DND-41 (cell line): ENCODE measurements around the gene UBL4B.

ENCODE experiments used
- ATAC-seq: fragments of 200-7000 bp; cut with Tn5 transposase; 3 replicates; pipeline ENCODE4 v1.9.1; 2021; ENCODE audit warnings: low read depth; ENCODE audit not compliant: insufficient read depth
- DNase-seq: peaks from one replicate; pipeline ENCODE4 v3.0.0-alpha.2; 2020
- H2AFZ ChIP-seq: 2 replicates; pipeline ENCODE4 v1.6.0; 2012; ENCODE audit warnings: low read depth, low read length
- H3K27ac ChIP-seq: 2 replicates; pipeline ENCODE4 v1.5.1; 2012; ENCODE audit warnings: low read length, inconsistent platforms
- H3K27me3 ChIP-seq: fragments of 200-600 bp; sonication (generic); 2 replicates; pipeline ENCODE4 v1.6.0; 2012; ENCODE audit warnings: low read length, mild to moderate bottlenecking, inconsistent platforms; ENCODE audit not compliant: insufficient read depth, poor library complexity
- H3K36me3 ChIP-seq: 2 replicates; pipeline ENCODE4 v1.5.1; 2012; ENCODE audit warnings: low read length, inconsistent platforms; ENCODE audit not compliant: insufficient read depth
- H3K4me1 ChIP-seq: 2 replicates; pipeline ENCODE4 v1.5.1; 2012; ENCODE audit warnings: mild to moderate bottlenecking, low read length; ENCODE audit not compliant: insufficient read depth
- H3K4me2 ChIP-seq: 2 replicates; pipeline ENCODE4 v1.6.0; 2012; ENCODE audit warnings: mild to moderate bottlenecking, moderate library complexity, low read length, inconsistent platforms; ENCODE audit not compliant: insufficient read depth
- H3K4me3 ChIP-seq, 2 experiments: fragments of 200-600 bp in 1 of 2; shearing (Covaris generic) in 1 of 2; 2 replicates each; pipeline ENCODE4 v1.5.1; 2012 to 2016; ENCODE audit warnings: inconsistent platforms in 2 of 2, low read length in 2 of 2, mild to moderate bottlenecking in 2 of 2, low read depth in 1 of 2, moderate library complexity in 1 of 2
- H3K79me2 ChIP-seq: 2 replicates; pipeline ENCODE4 v1.6.0; 2012; ENCODE audit warnings: low read length, inconsistent platforms; ENCODE audit not compliant: insufficient read depth
- H3K9ac ChIP-seq: 2 replicates; pipeline ENCODE4 v1.6.0; 2012; ENCODE audit warnings: low read depth, mild to moderate bottlenecking, inconsistent platforms, low read length, moderate library complexity
- H3K9me3 ChIP-seq: 2 replicates; pipeline ENCODE4 v1.5.1; 2012; ENCODE audit warnings: low read length, moderate library complexity, mild to moderate bottlenecking, inconsistent platforms; ENCODE audit not compliant: insufficient read depth, severe bottlenecking
- H4K20me1 ChIP-seq: 2 replicates; pipeline ENCODE4 v1.6.0; 2012; ENCODE audit warnings: low read length; ENCODE audit not compliant: insufficient read depth
- CTCF ChIP-seq: IDR thresholded peaks from 2 replicates; pipeline ENCODE4 v1.5.1; 2012; ENCODE audit warnings: borderline replicate concordance, low read length, moderate library complexity, mild to moderate bottlenecking; ENCODE audit not compliant: poor library complexity, severe bottlenecking; ENCODE audit errors: extremely low read depth
- EZH2 ChIP-seq: IDR thresholded peaks from 3 replicates; pipeline ENCODE4 v1.6.1; 2012; ENCODE audit warnings: borderline replicate concordance, low read depth, mild to moderate bottlenecking, moderate library complexity, low read length, inconsistent platforms; ENCODE audit not compliant: severe bottlenecking

The UBL4B gene

DNA sequence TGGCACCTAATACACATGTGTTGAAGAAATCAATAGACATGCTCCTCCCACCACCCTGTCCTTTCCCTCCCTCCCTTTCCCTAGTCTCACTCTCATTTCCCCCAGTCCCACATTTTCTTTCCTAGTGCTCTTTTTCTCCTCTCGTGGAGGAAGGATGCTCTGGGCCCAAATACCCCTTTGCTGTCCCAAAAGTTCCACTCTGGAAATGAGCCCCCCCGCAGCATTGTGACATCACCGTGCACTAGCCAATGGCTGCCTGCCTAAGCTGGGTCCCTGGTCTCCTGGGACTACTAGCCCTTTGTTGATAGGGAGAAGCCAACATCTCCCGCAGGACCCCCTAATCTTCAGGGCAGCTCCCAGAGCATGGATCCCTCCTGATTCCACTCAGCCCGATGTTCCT is at the start of gene UBL4B:
UBL4B (plus strand) TSS at position 301 of the 400 bp plus-strand sequence; CDS start at position 393, 92 bp downstream.
- Histone ChIP-seq H3K36me3 (no peaks in the 10 kb centered on the region), H3K27ac (no peak within 1 kb of the TSS), H3K27me3 (peaks cover 52% of the 10 kb centered on the region), H3K4me3 (no peak within 1 kb of the TSS), H4K20me1 (0 out of 2 replicates have a peak, but pooled peaks cover 2% of the 10 kb centered on the region), H3K4me1 (no peaks in the 10 kb centered on the region), H3K9ac (no peak within 1 kb of the TSS), H3K9me3 (no peaks in the 10 kb centered on the region), H3K4me2 (no peak within 1 kb of the TSS), H2AFZ (no peak within 1 kb of the TSS), H3K79me2 (no peaks in the 10 kb centered on the region)
- TF ChIP-seq EZH2 (no peak), CTCF (no peak)
- no peak for DNase-seq
- no peak for ATAC-seq

DNA sequence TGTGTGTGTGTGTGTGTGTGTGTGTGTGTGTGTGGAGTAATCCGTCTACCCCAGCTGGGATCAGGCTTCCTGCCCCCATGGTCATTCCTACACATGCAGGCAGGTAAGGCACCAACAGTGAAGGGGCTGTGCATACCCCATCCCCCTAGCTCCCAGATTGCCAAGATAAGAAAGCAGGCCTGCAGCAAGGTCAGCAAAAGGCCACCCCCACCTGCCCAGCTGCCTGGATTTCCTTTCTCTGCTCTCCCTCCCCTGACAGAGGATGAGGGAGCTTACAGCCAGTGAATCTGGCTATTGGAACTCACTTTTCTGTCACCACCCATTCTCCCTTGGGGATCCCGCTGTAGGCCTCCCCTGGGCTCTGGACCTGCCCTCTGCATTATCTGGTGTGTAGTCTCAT is 49.6 kb upstream of the UBL4B start:
- Histone ChIP-seq H3K9ac (no peak overlapping the region), H3K27ac (no peak overlapping the region), H3K4me1 (no peaks in the 10 kb centered on the region), H3K27me3 (no peaks in the 10 kb centered on the region), H3K9me3 (no peaks in the 10 kb centered on the region), H4K20me1 (no peaks in the 10 kb centered on the region; the same call in 1 of the 2 replicates), H2AFZ (no peak overlapping the region), H3K36me3 (peaks cover 13% of the 10 kb centered on the region), H3K4me3 (no peak overlapping the region), H3K79me2 (no peaks in the 10 kb centered on the region), H3K4me2 (no peak overlapping the region)
- no peak for DNase-seq
- no peak for ATAC-seq
- no peak for TF ChIP-seq EZH2
- no peak for TF ChIP-seq CTCF

DNA sequence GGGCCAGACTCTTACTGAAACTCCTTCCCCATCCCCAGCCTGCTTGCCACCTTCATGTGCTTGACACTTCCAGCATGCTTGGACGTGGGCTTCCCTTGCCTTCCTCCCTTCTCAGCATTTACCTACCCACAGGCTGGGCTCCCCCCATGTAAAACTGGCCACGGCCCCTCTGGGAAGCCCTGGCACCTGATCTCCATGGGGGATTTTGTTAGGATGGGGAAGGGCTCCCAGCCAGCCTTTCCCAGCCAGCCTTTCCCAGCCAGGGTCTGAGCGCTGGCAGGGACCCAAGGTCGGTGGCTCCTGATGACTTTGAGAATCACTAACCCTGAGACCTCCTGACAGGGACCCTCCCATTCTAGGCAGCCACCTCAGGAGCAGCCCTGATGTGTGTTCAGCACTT is 48.5 kb upstream of the UBL4B start:
- H2AFZ ChIP-seq = no peak overlapping the region
- H4K20me1 ChIP-seq = no peaks in the 10 kb centered on the region; the same call in 1 of the 2 replicates
- DNase-seq (no peak), ATAC-seq (no peak)
- H3K27ac ChIP-seq = no peak overlapping the region
- no peaks in the 10 kb centered on the region for H3K4me1 ChIP-seq
- H3K27me3 ChIP-seq = no peaks in the 10 kb centered on the region
- H3K9me3 ChIP-seq = no peaks in the 10 kb centered on the region
- no peak overlapping the region for H3K4me2 ChIP-seq
- H3K36me3 ChIP-seq = peaks cover 8% of the 10 kb centered on the region
- H3K79me2 ChIP-seq = no peaks in the 10 kb centered on the region
- H3K9ac ChIP-seq = no peak overlapping the region
- H3K4me3 ChIP-seq = no peak overlapping the region
- TF ChIP-seq CTCF = no peak
- TF ChIP-seq EZH2 = no peak
